HEK293 (cell line): ENCODE data around the gene SLC18A2.

Experiments used
- CTCF ChIP-seq: fragments of 450-650 bp; formaldehyde crosslinking; IDR thresholded peaks from 2 replicates; pipeline ENCODE4 v1.5.1; 2016; ENCODE audit warnings: missing biosample characterization, missing genetic modification characterization
- INSM2 ChIP-seq: fragments of 450-650 bp; formaldehyde crosslinking; IDR thresholded peaks from 2 replicates; pipeline ENCODE4 v1.5.1; 2016; ENCODE audit warnings: missing biosample characterization, missing genetic modification characterization
- ZBTB21 ChIP-seq: fragments of 450-650 bp; formaldehyde crosslinking; IDR thresholded peaks from 2 replicates; pipeline ENCODE4 v1.5.1; 2017; ENCODE audit warnings: missing biosample characterization, missing genetic modification characterization
- ZBTB6 ChIP-seq: fragments of 450-650 bp; formaldehyde crosslinking; IDR thresholded peaks from 2 replicates; pipeline ENCODE4 v1.5.1; 2017; ENCODE audit warnings: missing biosample characterization, missing genetic modification characterization
- ZFP41 ChIP-seq: fragments of 450-650 bp; formaldehyde crosslinking; IDR thresholded peaks from 2 replicates; pipeline ENCODE4 v1.5.1; 2016; ENCODE audit warnings: missing biosample characterization, missing genetic modification characterization, borderline replicate concordance
- ZNF274 ChIP-seq, 2 experiments: fragments of 200-500 bp in 1 of 2; fragments of 450-650 bp in 1 of 2; sonication (Bioruptor generic) in 1 of 2; formaldehyde crosslinking in 1 of 2; IDR thresholded peaks; 2 replicates each; pipeline versions ENCODE4 v1.5.1 to v1.6.1; 2014 to 2016; ENCODE audit warnings: borderline replicate concordance in 1 of 2, inconsistent platforms in 1 of 2, low read length in 1 of 2, missing biosample characterization in 1 of 2, missing genetic modification characterization in 1 of 2
- ZNF473 ChIP-seq: fragments of 450-650 bp; formaldehyde crosslinking; IDR thresholded peaks from 2 replicates; pipeline ENCODE4 v1.5.1; 2017; ENCODE audit warnings: missing biosample characterization, missing genetic modification characterization
- ZNF707 ChIP-seq: fragments of 450-650 bp; formaldehyde crosslinking; IDR thresholded peaks from 2 replicates; pipeline ENCODE4 v1.5.1; 2016; ENCODE audit warnings: missing biosample characterization, missing genetic modification characterization
- ZNF843 ChIP-seq: fragments of 450-650 bp; formaldehyde crosslinking; IDR thresholded peaks from 2 replicates; pipeline ENCODE4 v1.5.1; 2016; ENCODE audit warnings: missing biosample characterization, missing genetic modification characterization
- ZSCAN5A ChIP-seq: fragments of 450-650 bp; formaldehyde crosslinking; IDR thresholded peaks from 2 replicates; pipeline ENCODE4 v1.5.1; 2016; ENCODE audit warnings: missing biosample characterization, missing genetic modification characterization

GRCh38 chr10:117274509-117274908 lies 33.6 kb downstream of the SLC18A2 start:
- TF ChIP-seq CTCF (tag by site-specific recombination) = no peak
- no peak for TF ChIP-seq ZSCAN5A (tag by site-specific recombination)
- no peak for TF ChIP-seq ZNF473 (tag by site-specific recombination)
- no peak for TF ChIP-seq ZBTB6 (tag by site-specific recombination)
- no peak for TF ChIP-seq INSM2 (tag by site-specific recombination)
- TF ChIP-seq ZNF707 = no peak
- TF ChIP-seq ZBTB21 (tag by site-specific recombination) = no peak
- TF ChIP-seq ZNF843 = no peak
- no peak for TF ChIP-seq ZNF274 (IDR thresholded peaks at IDR 0.05; ENCODE audit: low read length)
- TF ChIP-seq ZNF274 (tag by site-specific recombination; IDR thresholded peaks at IDR 0.05; ENCODE audit: borderline replicate concordance) = no peak
- no peak for TF ChIP-seq ZFP41 (tag by site-specific recombination)
